ENCODE measurements around the gene DENND1A. TPM values are rescaled to one million over a fixed set of nuclear protein-coding genes. Genes with fewer than 3 reads are reported as not detected.

DENND1A gene
- total RNA-seq, 1 donor from 2014 or later: 37.3 TPM

GRCh38 chr9:123863164-123863855, 66.6 kb downstream of the DENND1A start:
- no peak for DNase-seq

DNA sequence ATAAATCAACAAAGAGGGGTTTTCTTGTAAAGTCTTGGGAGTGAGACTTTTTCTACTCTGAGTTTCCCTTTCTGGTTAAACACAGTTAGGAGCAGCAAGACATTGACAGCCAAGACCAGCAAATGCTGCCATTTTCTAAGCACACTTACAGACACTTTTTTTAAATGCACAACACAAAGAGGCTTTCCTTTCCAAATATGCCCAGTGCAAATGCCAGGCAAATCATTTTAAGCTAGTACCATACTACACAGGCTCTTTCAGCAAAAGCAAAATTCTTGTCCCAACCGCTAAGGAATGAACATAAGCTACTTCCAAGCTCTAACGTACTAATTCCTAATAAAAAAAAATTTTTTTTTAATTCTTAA, 68.2 kb downstream of the DENND1A start:
- no peak for DNase-seq

DNA sequence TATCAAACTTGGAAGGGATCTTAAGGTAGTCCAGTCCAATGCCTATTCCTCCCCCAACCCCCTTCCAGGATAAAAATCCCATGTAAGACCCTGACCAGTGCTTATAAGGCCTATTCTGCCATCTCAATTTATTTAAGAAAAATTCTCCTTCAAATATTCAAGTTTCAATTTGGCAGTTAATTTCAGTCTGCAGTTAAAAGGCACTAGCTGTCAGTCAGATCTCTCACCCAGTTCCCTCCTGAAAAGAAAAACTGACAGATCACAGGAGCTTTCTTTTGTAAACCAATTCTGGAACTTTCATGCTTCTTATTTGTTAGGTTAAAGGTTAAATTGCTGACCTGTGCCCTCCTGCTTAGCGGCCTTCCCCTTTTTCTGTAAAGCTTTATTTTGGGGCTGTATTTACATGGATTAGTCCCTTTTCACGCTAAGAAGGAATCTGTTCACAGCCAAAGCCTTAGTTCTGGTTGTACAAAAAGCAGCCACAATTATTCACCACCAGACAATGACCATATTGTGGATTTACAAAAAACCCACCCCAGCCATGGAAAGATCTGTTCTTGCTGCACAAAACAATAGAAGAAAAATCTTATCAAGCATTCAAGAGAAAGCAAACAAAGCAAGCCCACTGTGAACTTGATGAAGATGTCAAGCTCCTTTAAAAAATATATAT, 68.7 kb downstream of the DENND1A start:
- no peak for DNase-seq

GRCh38 chr9:123860603-123861002, 69.3 kb downstream of the DENND1A start:
- no peak for DNase-seq

GRCh38 chr9:123852403-123852802, 77.5 kb downstream of the DENND1A start:
- no peak for DNase-seq

DNA sequence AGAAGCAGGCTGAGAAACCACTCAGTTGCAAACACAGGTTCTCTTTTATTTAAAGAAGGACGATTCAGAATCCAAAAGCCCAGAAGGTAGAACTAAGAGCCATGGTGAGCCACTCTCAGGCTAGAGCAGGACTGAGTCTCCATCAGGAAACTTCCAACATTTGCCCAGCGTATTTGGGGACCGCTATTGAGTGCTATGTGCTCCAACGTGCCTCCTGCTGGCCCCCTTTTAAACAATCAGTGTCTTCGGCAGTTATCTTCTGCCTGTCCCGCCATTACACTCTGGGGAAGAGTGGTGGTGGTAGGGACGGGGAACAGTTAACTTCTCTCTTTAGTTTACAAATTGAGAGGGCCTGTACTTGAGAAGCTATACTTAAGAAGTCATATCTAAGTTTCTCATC, 78.1 kb downstream of the DENND1A start:
- no peak for DNase-seq

DNA sequence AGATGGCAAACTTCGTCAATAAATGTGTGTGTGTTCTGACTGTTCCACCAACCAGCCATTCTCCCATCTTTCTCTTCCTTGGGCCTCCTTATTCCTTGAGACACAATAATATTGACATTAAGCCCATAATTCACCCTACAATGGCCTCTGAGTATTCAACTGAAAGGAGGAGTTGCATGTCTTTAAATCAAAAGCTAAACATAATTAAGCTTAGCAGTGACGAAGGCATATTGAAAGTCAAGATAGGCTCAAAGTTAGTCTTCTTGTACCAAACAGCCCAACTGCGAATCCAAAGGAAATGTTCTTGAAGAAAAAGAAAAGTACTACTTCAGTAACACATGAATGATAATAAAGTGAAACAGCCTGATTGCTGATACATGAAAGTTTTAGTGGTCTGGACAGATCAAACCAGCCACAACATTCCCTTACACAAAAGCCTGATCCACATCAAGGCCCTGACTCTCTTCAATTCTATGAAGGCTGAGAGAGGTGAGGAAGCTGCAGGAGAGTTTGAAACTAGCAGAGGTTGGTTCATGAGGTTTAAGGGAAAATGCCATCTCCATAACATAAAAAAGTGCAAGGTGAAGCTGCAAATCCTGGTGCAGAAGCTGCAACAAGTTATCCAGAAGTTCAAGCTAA, 81.4 kb downstream of the DENND1A start:
- no peak for DNase-seq

GRCh38 chr9:123846966-123847365, 83.0 kb downstream of the DENND1A start:
- DNase-seq: no peak

GRCh38 chr9:123843703-123844102, 86.2 kb downstream of the DENND1A start:
- no peak for DNase-seq

- DNase-seq: no peak
Observed at GRCh38 chr9:123835821-123836220, 94.1 kb downstream of the DENND1A start.

GRCh38 chr9:123834889-123835562, 94.9 kb downstream of the DENND1A start:
- no peak for DNase-seq

- no peak for DNase-seq
Observed at GRCh38 chr9:123834218-123834888, 95.6 kb downstream of the DENND1A start.

- DNase-seq: no peak
Observed at GRCh38 chr9:123832858-123833650, 96.9 kb downstream of the DENND1A start.

DNA sequence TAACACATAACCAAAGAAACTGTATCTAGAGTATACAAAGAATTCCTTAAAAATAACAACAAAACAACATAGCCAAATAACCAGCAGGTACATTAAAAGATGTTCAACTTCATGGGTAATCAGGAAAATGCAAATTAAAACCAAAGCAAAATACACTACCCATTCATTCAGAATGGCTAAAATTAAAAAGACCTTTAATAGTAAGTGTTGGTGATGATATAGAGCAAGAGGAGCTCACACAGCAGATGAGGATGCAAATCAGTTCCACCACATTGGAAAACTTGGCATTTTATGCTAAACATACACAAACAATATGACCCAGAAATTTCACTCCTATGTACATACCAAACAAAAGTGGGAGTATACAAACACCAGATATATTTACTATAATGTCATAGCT, 97.8 kb downstream of the DENND1A start:
- DNase-seq: no peak

GRCh38 chr9:123828449-123828848, 101.5 kb downstream of the DENND1A start:
- DNase-seq: no peak

DNA sequence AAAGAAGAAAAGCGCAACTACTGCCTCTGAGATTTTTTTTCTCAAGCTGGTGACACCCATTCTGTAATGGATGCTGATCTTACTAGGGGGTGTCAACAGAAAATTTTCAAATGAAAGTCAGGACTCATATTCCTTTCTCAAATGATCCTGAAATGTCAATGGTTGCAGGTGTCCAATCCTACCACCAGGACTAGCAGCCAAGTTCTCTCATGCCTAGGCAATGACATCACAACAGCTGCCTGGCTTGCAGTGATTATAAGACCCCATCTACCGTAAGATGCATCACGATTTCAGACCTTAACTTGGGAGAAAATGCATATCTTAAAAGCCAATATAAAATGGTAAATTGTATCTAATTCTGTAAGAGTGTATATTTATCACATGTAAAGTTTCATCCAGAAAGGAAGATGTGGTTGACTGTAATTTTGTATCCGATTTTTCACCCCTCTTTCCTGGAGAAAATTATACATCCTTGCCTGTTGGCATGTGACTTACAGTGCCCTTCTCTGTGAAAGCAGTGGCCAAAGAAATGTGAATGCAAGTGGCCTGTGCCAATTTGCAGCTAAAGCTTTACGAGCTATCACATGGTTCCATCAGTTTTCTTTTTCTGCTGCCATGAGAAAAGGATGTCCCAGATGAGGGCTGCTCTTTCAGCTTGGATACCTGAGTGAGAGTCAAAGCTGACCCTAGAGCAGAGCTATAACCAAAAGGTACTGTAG, 104.4 kb downstream of the DENND1A start:
- no peak for DNase-seq

DNA sequence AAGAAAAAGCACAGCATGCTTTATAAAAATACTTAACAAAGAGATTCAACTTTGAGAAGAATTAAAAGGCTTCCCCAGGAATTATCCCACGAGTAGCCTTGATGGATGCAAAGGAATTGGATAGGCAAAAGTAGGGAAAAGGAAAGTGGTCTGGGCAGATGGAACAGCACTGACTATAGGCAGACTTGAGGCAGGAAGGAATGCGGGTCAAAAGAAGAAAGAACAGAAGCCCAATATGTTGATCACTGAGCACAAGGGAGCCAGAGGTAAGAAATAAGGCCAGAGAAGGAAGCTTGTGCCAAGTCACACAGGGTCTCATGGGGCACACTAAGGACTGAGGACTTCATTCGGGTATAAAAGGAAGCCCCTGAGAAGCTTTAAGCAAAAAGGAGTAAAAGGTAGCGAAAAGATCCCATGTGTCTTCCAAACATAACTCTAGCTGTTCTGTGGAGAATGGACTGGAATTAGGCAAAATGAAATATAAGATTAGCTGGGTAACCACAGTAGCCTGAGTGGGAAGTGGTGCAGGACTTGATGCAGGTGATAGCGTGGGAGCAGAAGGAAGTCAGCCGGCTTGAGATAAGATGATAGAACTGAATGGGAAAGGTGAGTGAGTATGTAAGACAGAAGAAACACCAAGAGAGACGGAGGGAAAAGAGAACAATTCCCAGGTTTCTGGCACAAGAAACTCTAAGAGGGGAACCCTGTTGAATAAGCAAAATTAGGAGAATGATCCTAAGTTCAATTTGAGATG, 106.6 kb downstream of the DENND1A start:
- DNase-seq: no peak

GRCh38 chr9:123821619-123822018, 108.3 kb downstream of the DENND1A start:
- DNase-seq: no peak

DNA sequence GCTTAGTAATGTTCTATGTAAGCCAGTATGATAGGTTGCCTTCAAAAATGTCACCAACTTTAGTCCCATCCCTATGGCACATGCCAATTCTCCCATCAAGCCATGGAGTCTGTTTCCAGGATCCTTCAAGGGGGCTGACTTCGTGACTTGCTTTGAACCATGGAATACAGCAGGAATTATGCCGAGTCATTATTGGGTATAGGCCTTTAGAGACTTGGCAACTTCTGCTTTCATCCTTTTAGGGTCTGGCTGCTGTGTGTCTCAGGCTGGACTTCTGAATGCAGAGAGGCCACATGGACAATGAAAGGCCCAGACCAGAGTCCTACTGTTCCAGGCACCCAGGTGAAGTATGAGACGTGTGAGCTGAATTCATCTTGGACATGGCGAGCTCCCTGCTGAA, 109.8 kb downstream of the DENND1A start:
- DNase-seq: no peak

- DNase-seq: no peak
Observed at GRCh38 chr9:123816817-123817472, 113.0 kb downstream of the DENND1A start.
